H9 (cell line): ENCODE data around the gene EHD2. TPM values are rescaled to one million over a fixed set of nuclear protein-coding genes. Genes with fewer than 3 reads are reported as not detected.

Source experiments
- DNase-seq: peaks from one replicate; pipeline ENCODE4 v3.0.0-alpha.2; 2017
- H2AFZ ChIP-seq: one replicate; pipeline ENCODE4 v1.6.1; 2013; ENCODE audit warnings: mild to moderate bottlenecking, low read length, control low read depth, moderate library complexity
- H2AK5ac ChIP-seq: 2 replicates; pipeline ENCODE4 v1.6.1; 2013; ENCODE audit warnings: low read length, control low read depth, mixed read lengths; ENCODE audit not compliant: insufficient read length
- H2BK120ac ChIP-seq: one replicate; pipeline ENCODE4 v1.6.1; 2013; ENCODE audit warnings: low read depth, mild to moderate bottlenecking, low read length, control low read depth, inconsistent platforms; ENCODE audit not compliant: poor library complexity, severe bottlenecking
- H2BK12ac ChIP-seq: 2 replicates; pipeline ENCODE4 v1.6.1; 2013; ENCODE audit warnings: low read length, control low read depth, mixed read lengths, low read depth; ENCODE audit not compliant: insufficient read length
- H2BK15ac ChIP-seq: 2 replicates; pipeline ENCODE4 v1.6.1; 2013; ENCODE audit warnings: low read depth, low read length, control low read depth
- H2BK20ac ChIP-seq: one replicate; pipeline ENCODE4 v1.6.1; 2013; ENCODE audit warnings: low read depth, mild to moderate bottlenecking, low read length, control low read depth, inconsistent platforms; ENCODE audit not compliant: poor library complexity, severe bottlenecking
- H2BK5ac ChIP-seq: 2 replicates; pipeline ENCODE4 v1.6.1; 2013; ENCODE audit warnings: low read length, control low read depth, mixed read lengths; ENCODE audit not compliant: insufficient read length
- H3K14ac ChIP-seq: 2 replicates; pipeline ENCODE4 v1.6.1; 2013; ENCODE audit warnings: low read length, control low read depth; ENCODE audit not compliant: insufficient read depth
- H3K18ac ChIP-seq: 2 replicates; pipeline ENCODE4 v1.6.1; 2013; ENCODE audit warnings: low read depth, mild to moderate bottlenecking, mixed read lengths, low read length, control low read depth; ENCODE audit not compliant: insufficient read length
- H3K23ac ChIP-seq: 2 replicates; pipeline ENCODE4 v1.6.1; 2013; ENCODE audit warnings: low read length, control low read depth, mixed read lengths, low read depth; ENCODE audit not compliant: insufficient read length
- H3K23me2 ChIP-seq: 2 replicates; pipeline ENCODE4 v1.6.1; 2013; ENCODE audit warnings: low read depth, mild to moderate bottlenecking, mixed read lengths, low read length, control low read depth; ENCODE audit not compliant: insufficient read length, poor library complexity, severe bottlenecking
- H3K27ac ChIP-seq: 2 replicates; pipeline ENCODE4 v1.5.1; 2013; ENCODE audit warnings: low read length, control low read depth, mixed read lengths, low read depth; ENCODE audit not compliant: insufficient read length
- H3K27me3 ChIP-seq: 2 replicates; pipeline ENCODE4 v1.6.1; 2013; ENCODE audit warnings: low read length, control low read depth, inconsistent platforms; ENCODE audit not compliant: insufficient read depth
- H3K4ac ChIP-seq: 2 replicates; pipeline ENCODE4 v1.6.1; 2013; ENCODE audit warnings: low read depth, mild to moderate bottlenecking, control low read depth, inconsistent platforms, low read length, moderate library complexity
- H3K4me1 ChIP-seq: 2 replicates; pipeline ENCODE4 v1.6.1; 2013; ENCODE audit warnings: low read length, control low read depth, inconsistent platforms; ENCODE audit not compliant: insufficient read depth
- H3K4me2 ChIP-seq: 2 replicates; pipeline ENCODE4 v1.6.1; 2013; ENCODE audit warnings: low read length, control low read depth, mixed read lengths; ENCODE audit not compliant: insufficient read length, insufficient read depth
- H3K56ac ChIP-seq: 2 replicates; pipeline ENCODE4 v1.6.1; 2013; ENCODE audit warnings: low read depth, mild to moderate bottlenecking, mixed read lengths, low read length, control low read depth; ENCODE audit not compliant: insufficient read length
- H3K79me1 ChIP-seq: 2 replicates; pipeline ENCODE4 v1.6.1; 2013; ENCODE audit warnings: low read depth, mild to moderate bottlenecking, moderate library complexity, low read length, control low read depth, inconsistent platforms; ENCODE audit not compliant: insufficient read depth, poor library complexity, severe bottlenecking
- H3K79me2 ChIP-seq: 2 replicates; pipeline ENCODE4 v1.6.1; 2013; ENCODE audit warnings: low read length, control low read depth, inconsistent platforms; ENCODE audit not compliant: insufficient read depth
- H3K9ac ChIP-seq: 2 replicates; pipeline ENCODE4 v1.6.1; 2013; ENCODE audit warnings: low read length, control low read depth, mixed read lengths; ENCODE audit not compliant: insufficient read length; ENCODE audit errors: extremely low read depth
- H3K9me3 ChIP-seq: one replicate; pipeline ENCODE4 v1.6.1; 2013; ENCODE audit warnings: low read depth, low read length, inconsistent platforms; ENCODE audit not compliant: control insufficient read depth
- H3T11ph ChIP-seq: one replicate; pipeline ENCODE4 v1.6.1; 2013; ENCODE audit warnings: mild to moderate bottlenecking, low read length, control low read depth, inconsistent platforms
- H4K20me1 ChIP-seq: one replicate; pipeline ENCODE4 v1.6.1; 2013; ENCODE audit not compliant: control insufficient read depth, insufficient read length, insufficient read depth
- H4K5ac ChIP-seq: 2 replicates; pipeline ENCODE4 v1.6.1; 2013; ENCODE audit warnings: low read depth, mild to moderate bottlenecking, mixed read lengths, low read length, control low read depth; ENCODE audit not compliant: insufficient read length
- H4K8ac ChIP-seq: replicated peaks from 2 replicates; pipeline ENCODE4 v1.6.1; 2013; ENCODE audit warnings: low read length, control low read depth, mixed read lengths, low read depth; ENCODE audit not compliant: insufficient read length
- H4K91ac ChIP-seq: 2 replicates; pipeline ENCODE4 v1.6.1; 2013; ENCODE audit warnings: low read depth, mild to moderate bottlenecking, moderate library complexity, mixed read lengths, low read length, control low read depth; ENCODE audit not compliant: insufficient read length
- H3K27ac Mint-ChIP-seq, 3 experiments: 2 replicates in 2 of 3; 3 replicates in 1 of 3; pipeline ENCODE4 v1.8.0; 2020 to 2021; ENCODE audit warnings: mixed read lengths in 3 of 3, mild to moderate bottlenecking in 1 of 3, moderate library complexity in 1 of 3
- H3K27me3 Mint-ChIP-seq: 2 replicates; pipeline ENCODE4 v1.8.0; 2021; ENCODE audit warnings: low read depth, mild to moderate bottlenecking, moderate library complexity, mixed read lengths
- H3K36me3 Mint-ChIP-seq, 3 experiments: 2 replicates in 2 of 3; 3 replicates in 1 of 3; pipeline ENCODE4 v1.8.0; 2020 to 2021; ENCODE audit warnings: low read depth in 3 of 3, mixed read lengths in 3 of 3; ENCODE audit not compliant: insufficient read depth in 1 of 3
- H3K4me1 Mint-ChIP-seq, 2 experiments: 2 replicates each; pipeline ENCODE4 v1.8.0; 2020; ENCODE audit warnings: mixed read lengths in 2 of 2
- H3K4me3 Mint-ChIP-seq, 2 experiments: 2 replicates in 1 of 2; 3 replicates in 1 of 2; pipeline ENCODE4 v1.8.0; 2020 to 2021; ENCODE audit warnings: mild to moderate bottlenecking in 2 of 2, mixed read lengths in 2 of 2, moderate library complexity in 1 of 2
- H3K9me3 Mint-ChIP-seq, 2 experiments: 2 replicates in 1 of 2; 3 replicates in 1 of 2; pipeline ENCODE4 v1.8.0; 2020; ENCODE audit warnings: mild to moderate bottlenecking in 2 of 2, mixed read lengths in 2 of 2, moderate library complexity in 1 of 2
- CTCF ChIP-seq: fragments of 200-600 bp; sonication (generic); conservative IDR thresholded peaks from 3 replicates; pipeline ENCODE4 v1.8.0; 2021; ENCODE audit warnings: antibody characterized with exemption, mild to moderate bottlenecking
- WGBS: extraction: QIAGEN DNeasy Blood & Tissue Kit; methylation state at CpG from one replicate; pipeline ENCODE4 v1.1.7; 2013; ENCODE audit warnings: missing lambda C conversion rate, low lambda C conversion rate, mixed read lengths; ENCODE audit not compliant: insufficient read length; ENCODE audit errors: extremely low coverage; 5-methylcytosine and 5-hydroxymethylcytosine counted together
- total RNA-seq: library from RNA; stranded (reverse); gene quantifications from 2 replicates; pipeline ENCODE4 v1.2.1, GENCODE V29; 2021

Gene EHD2
- total RNA-seq, 1 experiment from 2014 or later, result 19.7 TPM

DNA sequence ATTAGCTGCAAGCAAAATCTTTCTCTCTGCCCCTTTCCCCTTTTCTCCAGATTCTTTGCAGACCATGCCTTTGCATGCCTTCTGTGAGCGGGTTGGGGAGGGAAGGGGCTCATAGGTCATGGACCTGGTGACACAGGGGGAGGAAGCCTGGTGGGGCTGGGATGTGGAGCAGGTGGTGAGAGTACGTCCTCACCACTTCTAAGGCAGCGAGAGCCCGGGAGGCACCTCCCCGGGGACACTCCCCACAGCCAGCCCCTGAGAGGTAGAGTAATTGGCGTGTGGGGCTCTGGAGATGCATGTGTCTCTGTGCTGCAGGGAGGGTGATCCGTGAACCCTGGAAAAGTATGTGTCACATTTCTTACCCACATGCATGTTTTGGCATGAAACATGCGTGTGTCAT, 42.5 kb upstream of the EHD2 start:
- WGBS, result no CpG with 5 or more reads among the region's 8 CpGs
- Mint-ChIP-seq H3K4me1 (peaks cover 9 to 14% of the 10 kb centered on the region in 2 experiments), H3K36me3 (peaks cover 23 to 43% (median 27%) of the 10 kb centered on the region in 3 experiments), H3K9me3 (no peaks in the 10 kb centered on the region), H3K4me3 (no peak overlapping the region), H3K27me3 (no peaks in the 10 kb centered on the region), H3K27ac (peak overlapping the region in 1 of 3 experiments; percentile 4; a peak in 3 of 7 replicates)
- Histone ChIP-seq H3K4me1 (no peaks in the 10 kb centered on the region; the same call in 1 of the 2 replicates), H2BK120ac (no peak overlapping the region), H4K5ac (no peak overlapping the region), H3K27me3 (no peaks in the 10 kb centered on the region), H2AFZ (no peak overlapping the region), H2BK5ac (no peak overlapping the region), H2BK20ac (no peak overlapping the region), H3K4ac (no peak overlapping the region), H4K91ac (no peak overlapping the region), H2BK15ac (no peak overlapping the region), H2BK12ac (no peak overlapping the region), H4K20me1 (no peaks in the 10 kb centered on the region), H3T11ph (no peak overlapping the region), H3K9me3 (no peaks in the 10 kb centered on the region), H3K27ac (no peak overlapping the region), H3K79me1 (no peaks in the 10 kb centered on the region), H3K23me2 (no peaks in the 10 kb centered on the region), H3K56ac (no peak overlapping the region), H3K79me2 (no peaks in the 10 kb centered on the region; the same call in 1 of the 2 replicates), H3K14ac (no peak overlapping the region), H3K4me2 (no peak overlapping the region), H3K23ac (no peak overlapping the region), H3K18ac (no peak overlapping the region), H2AK5ac (no peak overlapping the region), H3K9ac (no peak overlapping the region), H4K8ac (no peak overlapping the region)
- DNase-seq, result no peak
- no peak for TF ChIP-seq CTCF
